GM21390 (cell line): ENCODE measurements around the gene PKP3.
"Not testable (repeated sequence)": the region's sequence is repeated elsewhere in the genome, so short reads cannot be mapped to it uniquely, and the experiment has no call there.

Source experiments
- ATAC-seq: cut with Tn5 transposase; IDR thresholded peaks from one replicate; pipeline ENCODE4 v1.9.1; 2021; ENCODE audit not compliant: unreplicated experiment

PKP3 gene

GRCh38 chr11:377174-377865 lies 16.7 kb upstream of the PKP3 start:
- ATAC-seq = no peak

GRCh38 chr11:377883-378500 lies 16.0 kb upstream of the PKP3 start:
- no peak for ATAC-seq

GRCh38 chr11:379205-380094 lies 14.6 kb upstream of the PKP3 start:
- no peak for ATAC-seq

- ATAC-seq = no peak
Observed at GRCh38 chr11:380095-380480, 13.9 kb upstream of the PKP3 start.

- ATAC-seq = no peak
Observed at GRCh38 chr11:380491-380890, 13.5 kb upstream of the PKP3 start.

GRCh38 chr11:380996-381395 lies 13.0 kb upstream of the PKP3 start:
- ATAC-seq = no peak

- no peak for ATAC-seq
Observed at GRCh38 chr11:381501-382072, 12.4 kb upstream of the PKP3 start.

- no peak for ATAC-seq
Observed at GRCh38 chr11:382081-382629, 11.9 kb upstream of the PKP3 start.

- ATAC-seq = no peak
Observed at GRCh38 chr11:383431-383830, 10.6 kb upstream of the PKP3 start.

GRCh38 chr11:384511-384910 lies 9.5 kb upstream of the PKP3 start:
- ATAC-seq = no peak

GRCh38 chr11:385594-386351 lies 8.2 kb upstream of the PKP3 start:
- ATAC-seq = no peak

- no peak for ATAC-seq
Observed at GRCh38 chr11:386483-386882, 7.5 kb upstream of the PKP3 start.

GRCh38 chr11:387193-387793 lies 6.7 kb upstream of the PKP3 start:
- no peak for ATAC-seq

- ATAC-seq = not testable (repeated sequence)
Observed at GRCh38 chr11:389369-389768, 4.6 kb upstream of the PKP3 start.

GRCh38 chr11:390175-390574 lies 3.8 kb upstream of the PKP3 start:
- ATAC-seq = no peak

- no peak for ATAC-seq
Observed at GRCh38 chr11:391117-392017, 2.6 kb upstream of the PKP3 start.

- no peak for ATAC-seq
Observed at GRCh38 chr11:392102-392777, 1.8 kb upstream of the PKP3 start.

GRCh38 chr11:393219-394033 lies 583 bp upstream of the PKP3 start:
- no peak for ATAC-seq
